Chondrocyte (in vitro differentiated cells): ENCODE results near the gene ALDH1L1. TPM values are rescaled to one million over a fixed set of nuclear protein-coding genes. Genes with fewer than 3 reads are reported as not detected.

Experiments
- DNase-seq: peaks from one replicate; pipeline ENCODE4 v3.0.0; 2021; ENCODE audit warnings: mixed read lengths, low spot score
- H3K27ac Mint-ChIP-seq: one replicate; pipeline ENCODE4 v1.8.0; 2021; ENCODE audit warnings: mild to moderate bottlenecking, moderate library complexity, mixed read lengths; ENCODE audit not compliant: unreplicated experiment
- H3K27me3 Mint-ChIP-seq: 2 replicates; pipeline ENCODE4 v1.8.0; 2021; ENCODE audit warnings: low read depth, mixed read lengths
- H3K36me3 Mint-ChIP-seq: 2 replicates; pipeline ENCODE4 v1.8.0; 2021; ENCODE audit warnings: low read depth, mixed read lengths
- H3K4me1 Mint-ChIP-seq: 2 replicates; pipeline ENCODE4 v1.8.0; 2021; ENCODE audit warnings: low read depth, mild to moderate bottlenecking, mixed read lengths
- H3K4me3 Mint-ChIP-seq: one replicate; pipeline ENCODE4 v1.8.0; 2021; ENCODE audit warnings: mild to moderate bottlenecking, moderate library complexity, mixed read lengths; ENCODE audit not compliant: unreplicated experiment
- H3K9me3 Mint-ChIP-seq: 2 replicates; pipeline ENCODE4 v1.8.0; 2021; ENCODE audit warnings: low read depth, mixed read lengths
- total RNA-seq: library from RNA; stranded (reverse); gene quantifications from 3 replicates; pipeline ENCODE4 v1.2.1, GENCODE V29; 2021
- TF ChIP-seq, protein P1 (sequence below): fragments of 200-600 bp; sonication (generic); IDR thresholded peaks from 2 replicates; pipeline ENCODE4 v1.5.0; 2021; ENCODE audit warnings: antibody characterized with exemption, mild to moderate bottlenecking, moderate library complexity

ALDH1L1 gene
- total RNA-seq, 1 donor from 2014 or later: 0.60 TPM

GRCh38 chr3:126129398-126129891 lies 50.9 kb downstream of the ALDH1L1 start:
- Mint-ChIP-seq H3K9me3 (no peaks in the 10 kb centered on the region), H3K4me3 (no peak overlapping the region)
- DNase-seq: peak; percentile 88

DNA sequence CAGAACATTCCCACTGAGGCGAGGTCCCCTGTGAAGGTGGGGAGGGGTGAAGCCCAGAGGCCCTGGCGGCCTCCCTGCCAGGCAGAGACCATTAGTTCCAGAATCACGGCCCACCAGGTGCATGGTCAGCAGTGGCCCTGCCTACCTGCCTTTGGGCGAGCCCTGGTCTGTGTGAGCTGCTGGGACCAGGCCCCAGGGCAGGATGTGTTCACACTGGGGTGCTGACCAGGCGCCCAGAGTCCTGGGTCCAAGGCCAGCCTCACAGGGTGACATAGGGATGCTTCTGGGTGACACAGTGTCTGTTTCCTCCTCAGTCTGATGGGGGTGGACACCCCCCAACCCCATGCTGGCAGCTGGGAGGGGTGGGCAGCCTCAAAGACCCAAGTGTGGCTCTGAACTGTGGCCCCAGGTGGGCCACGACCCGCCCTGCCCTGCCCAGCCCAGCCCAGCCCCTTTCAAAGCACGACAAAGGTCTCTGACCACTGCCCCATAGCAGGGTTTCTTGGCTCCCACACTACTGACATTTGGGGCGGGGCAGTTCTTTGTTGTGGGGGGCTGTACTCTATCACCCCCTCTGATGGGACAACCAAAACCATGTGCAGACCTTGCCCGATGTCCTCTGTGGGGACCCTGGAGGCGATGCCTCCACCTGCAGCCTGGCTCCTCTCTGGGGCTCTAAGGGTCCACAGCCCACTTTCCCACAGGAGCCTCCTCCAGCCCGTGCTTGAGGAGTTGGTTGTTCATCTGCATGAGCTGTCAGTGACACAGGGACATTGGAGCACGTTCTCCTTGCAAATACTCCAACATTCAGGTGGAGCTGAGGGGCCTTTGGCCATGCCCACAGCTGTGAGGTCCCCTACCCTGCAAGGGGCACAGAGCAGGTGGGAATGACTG lies 51.6 kb downstream of the ALDH1L1 start:
- Mint-ChIP-seq H3K4me1 (no peaks in the 10 kb centered on the region), H3K27ac (no peak overlapping the region), H3K27me3 (peaks cover 9% of the 10 kb centered on the region), H3K4me3 (no peak overlapping the region), H3K9me3 (no peaks in the 10 kb centered on the region), H3K36me3 (no peaks in the 10 kb centered on the region)
- TF ChIP-seq, protein P1, sequence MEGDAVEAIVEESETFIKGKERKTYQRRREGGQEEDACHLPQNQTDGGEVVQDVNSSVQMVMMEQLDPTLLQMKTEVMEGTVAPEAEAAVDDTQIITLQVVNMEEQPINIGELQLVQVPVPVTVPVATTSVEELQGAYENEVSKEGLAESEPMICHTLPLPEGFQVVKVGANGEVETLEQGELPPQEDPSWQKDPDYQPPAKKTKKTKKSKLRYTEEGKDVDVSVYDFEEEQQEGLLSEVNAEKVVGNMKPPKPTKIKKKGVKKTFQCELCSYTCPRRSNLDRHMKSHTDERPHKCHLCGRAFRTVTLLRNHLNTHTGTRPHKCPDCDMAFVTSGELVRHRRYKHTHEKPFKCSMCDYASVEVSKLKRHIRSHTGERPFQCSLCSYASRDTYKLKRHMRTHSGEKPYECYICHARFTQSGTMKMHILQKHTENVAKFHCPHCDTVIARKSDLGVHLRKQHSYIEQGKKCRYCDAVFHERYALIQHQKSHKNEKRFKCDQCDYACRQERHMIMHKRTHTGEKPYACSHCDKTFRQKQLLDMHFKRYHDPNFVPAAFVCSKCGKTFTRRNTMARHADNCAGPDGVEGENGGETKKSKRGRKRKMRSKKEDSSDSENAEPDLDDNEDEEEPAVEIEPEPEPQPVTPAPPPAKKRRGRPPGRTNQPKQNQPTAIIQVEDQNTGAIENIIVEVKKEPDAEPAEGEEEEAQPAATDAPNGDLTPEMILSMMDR: no peak
- peak; percentile 84 for DNase-seq

More at GRCh38 chr3:126129398-126129891, 50.9 kb downstream of the ALDH1L1 start:
- no peaks in the 10 kb centered on the region for H3K36me3 Mint-ChIP-seq
- no peak overlapping the region for H3K27ac Mint-ChIP-seq
- H3K27me3 Mint-ChIP-seq: peaks cover 12% of the 10 kb centered on the region
- no peaks in the 10 kb centered on the region for H3K4me1 Mint-ChIP-seq
- TF ChIP-seq, protein P1: no peak

DNA sequence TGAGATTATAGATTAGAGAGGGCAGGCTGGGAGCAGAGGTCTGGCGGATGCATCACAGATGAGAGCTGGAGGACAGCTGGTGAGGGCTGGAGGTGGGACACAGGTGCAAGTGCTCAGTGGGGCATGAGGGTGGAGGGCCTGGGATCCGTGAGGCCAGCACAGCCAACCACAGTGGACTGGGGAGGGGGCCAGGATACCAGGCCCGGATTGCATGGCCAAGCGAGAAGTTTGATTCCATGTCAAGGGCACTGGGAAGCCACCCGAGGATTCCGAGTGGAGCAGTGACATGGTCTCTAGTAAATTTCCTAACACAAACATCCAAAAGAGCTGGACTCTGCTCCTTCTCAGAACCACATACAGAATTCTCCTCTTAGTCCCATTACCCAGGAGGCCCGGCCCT lies 52.5 kb downstream of the ALDH1L1 start:
- H3K27me3 Mint-ChIP-seq: peaks cover 9% of the 10 kb centered on the region
- DNase-seq: peak; percentile 53
- H3K27ac Mint-ChIP-seq: no peak overlapping the region
- H3K9me3 Mint-ChIP-seq: no peaks in the 10 kb centered on the region
- H3K36me3 Mint-ChIP-seq: no peaks in the 10 kb centered on the region
- H3K4me3 Mint-ChIP-seq: no peak overlapping the region
- TF ChIP-seq, protein P1: no peak
- no peaks in the 10 kb centered on the region for H3K4me1 Mint-ChIP-seq

DNA sequence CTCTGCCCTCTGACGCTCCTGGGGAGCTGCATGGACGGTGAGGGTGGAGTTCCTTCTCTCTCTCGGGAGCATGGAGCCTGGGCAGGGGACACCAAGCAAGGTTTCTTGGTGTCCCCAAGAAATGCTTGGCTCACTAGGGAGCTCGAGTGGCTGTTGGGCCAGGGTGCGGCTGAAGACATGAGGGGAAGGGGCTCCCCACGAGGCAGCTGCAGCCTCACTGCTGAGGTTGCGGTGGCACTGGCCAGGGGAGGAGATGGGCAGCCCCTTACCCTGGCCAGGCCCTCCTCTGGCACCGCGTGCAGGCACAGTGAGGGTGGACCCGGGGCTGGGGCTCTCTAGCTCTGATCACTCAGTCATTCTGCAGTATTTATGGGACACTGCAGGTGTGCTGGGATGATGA lies 52.9 kb downstream of the ALDH1L1 start:
- no peaks in the 10 kb centered on the region for H3K36me3 Mint-ChIP-seq
- H3K27me3 Mint-ChIP-seq: peaks cover 7% of the 10 kb centered on the region
- TF ChIP-seq, protein P1: no peak
- H3K27ac Mint-ChIP-seq: no peak overlapping the region
- H3K9me3 Mint-ChIP-seq: no peaks in the 10 kb centered on the region
- H3K4me3 Mint-ChIP-seq: no peak overlapping the region
- DNase-seq: peak; percentile 76
- H3K4me1 Mint-ChIP-seq: no peaks in the 10 kb centered on the region

- H3K27ac Mint-ChIP-seq: no peak overlapping the region
- H3K4me1 Mint-ChIP-seq: no peaks in the 10 kb centered on the region
- no peaks in the 10 kb centered on the region for H3K36me3 Mint-ChIP-seq
- TF ChIP-seq, protein P1: no peak
- peak; percentile 63 for DNase-seq
- H3K4me3 Mint-ChIP-seq: no peak overlapping the region
- peaks cover 7% of the 10 kb centered on the region for H3K27me3 Mint-ChIP-seq
- no peaks in the 10 kb centered on the region for H3K9me3 Mint-ChIP-seq
These were observed 53.5 kb downstream of the ALDH1L1 start for GRCh38 chr3:126126811-126127431.
